ENCODE measurements around the gene CHMP6.

CHMP6 gene

GRCh38 chr17:80991645-80992076, at the start of gene CHMP6:
CHMP6 (plus strand) TSS chr17:80991841; CDS start chr17:80991919, 78 bp downstream.
- peak; percentile 82 for DNase-seq

- DNase-seq = no peak
Measured at GRCh38 chr17:80942423-80943345, 49.0 kb upstream of the CHMP6 start.

- DNase-seq = no peak
Measured at GRCh38 chr17:80943346-80944145, 48.1 kb upstream of the CHMP6 start.

- DNase-seq = no peak
Measured at GRCh38 chr17:80944326-80944725, 47.3 kb upstream of the CHMP6 start.

GRCh38 chr17:80945736-80946135, 45.9 kb upstream of the CHMP6 start:
- no peak for DNase-seq

- no peak for DNase-seq
Measured at GRCh38 chr17:80946449-80946848, 45.2 kb upstream of the CHMP6 start.

GRCh38 chr17:80947200-80947940, 44.3 kb upstream of the CHMP6 start:
- DNase-seq = no peak

GRCh38 chr17:80948019-80948975, 43.3 kb upstream of the CHMP6 start:
- no peak for DNase-seq

- no peak for DNase-seq
Measured at GRCh38 chr17:80948976-80949450, 42.6 kb upstream of the CHMP6 start.

- DNase-seq = no peak
Measured at GRCh38 chr17:80949451-80950421, 41.9 kb upstream of the CHMP6 start.

- no peak for DNase-seq
Measured at GRCh38 chr17:80950466-80951120, 41.0 kb upstream of the CHMP6 start.

GRCh38 chr17:80951121-80952090, 40.2 kb upstream of the CHMP6 start:
- no peak for DNase-seq

GRCh38 chr17:80952291-80952690, 39.4 kb upstream of the CHMP6 start:
- DNase-seq = no peak

GRCh38 chr17:80953471-80954315, 37.9 kb upstream of the CHMP6 start:
- DNase-seq = no peak

GRCh38 chr17:80955078-80955477, 36.6 kb upstream of the CHMP6 start:
- no peak for DNase-seq

GRCh38 chr17:80955671-80956280, 35.9 kb upstream of the CHMP6 start:
- no peak for DNase-seq
